Measurements from ENCODE around the gene RRAD. TPM values are rescaled to one million over a fixed set of nuclear protein-coding genes. Genes with fewer than 3 reads are reported as not detected.

Gene RRAD
- total and polyA plus RNA-seq, 4 donors, result 31.8 to 42.3 (median 35.7) TPM

DNA sequence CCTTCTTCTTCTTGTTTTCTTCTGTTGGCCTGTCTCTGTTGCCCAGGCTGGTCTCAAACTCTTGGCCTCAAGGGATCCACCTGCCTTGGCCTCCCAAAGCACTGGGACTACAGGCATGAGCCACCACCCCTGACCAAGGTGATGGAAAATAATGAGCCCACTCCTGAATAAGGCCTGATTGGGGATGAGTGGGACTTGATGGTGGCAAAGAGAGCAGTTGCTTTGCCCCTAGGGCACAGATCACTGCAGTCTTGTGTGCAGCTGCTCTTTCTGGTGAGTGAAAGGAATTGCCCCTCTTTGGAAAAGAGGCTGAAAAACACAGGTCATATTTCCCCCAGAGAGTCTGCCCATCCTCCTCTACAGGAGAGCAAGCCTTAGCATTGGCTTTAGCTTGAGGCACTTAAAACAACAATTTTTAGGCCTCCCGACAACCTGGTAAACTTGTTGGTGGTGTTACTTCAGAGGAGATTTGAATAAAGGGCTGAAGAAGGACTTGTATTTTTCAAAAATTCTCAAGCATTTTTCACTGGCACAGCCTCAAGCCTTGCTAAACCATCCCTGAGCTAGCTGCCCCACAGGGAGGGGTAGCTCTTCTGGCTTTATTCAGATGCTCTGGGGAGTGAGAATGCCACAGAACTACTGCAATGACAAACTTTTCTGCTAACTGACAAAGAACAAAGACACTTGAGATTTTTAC lies 51.1 kb downstream of the RRAD start:
- Histone ChIP-seq H3K4me1 (ENCODE audit: control insufficient read depth in 5 of 5, insufficient read depth in 5 of 5, low read length in 5 of 5) (peaks cover 0 to 9% (median 0%) of the 10 kb centered on the region in 5 donors), H3K4me3 (no peak overlapping the region), H3K27me3 (ENCODE audit: control insufficient read depth in 3 of 3, insufficient read depth in 3 of 3, low read length in 2 of 3) (no peaks in the 10 kb centered on the region), H3K27ac (ENCODE audit: low read depth in 1 of 2, low read length in 1 of 2) (peak overlapping the region in 1 of 2 donors; percentile 73), H3K36me3 (ENCODE audit: control insufficient read depth in 4 of 4, insufficient read depth in 4 of 4, low read length in 4 of 4) (no peaks in the 10 kb centered on the region), H3K9me3 (ENCODE audit: control insufficient read depth in 4 of 4, insufficient read depth in 3 of 4, low read length in 3 of 4) (no peaks in the 10 kb centered on the region), H3K9ac (ENCODE audit: insufficient read depth in 1 of 2, low read length in 2 of 2) (no peak overlapping the region)
- WGBS, 2 donors, result 49 to 68% methylated on average over 1 of the region's 1 CpG
- ATAC-seq (ENCODE audit: insufficient read depth, low FRiP score) (no peak), DNase-seq (peak in 2 of 3 donors; percentile 10 to 24)
- TF ChIP-seq CTCF (IDR thresholded peaks at IDR 0.05; ENCODE audit: control extremely low read depth, extremely low read depth), result no peak

DNA sequence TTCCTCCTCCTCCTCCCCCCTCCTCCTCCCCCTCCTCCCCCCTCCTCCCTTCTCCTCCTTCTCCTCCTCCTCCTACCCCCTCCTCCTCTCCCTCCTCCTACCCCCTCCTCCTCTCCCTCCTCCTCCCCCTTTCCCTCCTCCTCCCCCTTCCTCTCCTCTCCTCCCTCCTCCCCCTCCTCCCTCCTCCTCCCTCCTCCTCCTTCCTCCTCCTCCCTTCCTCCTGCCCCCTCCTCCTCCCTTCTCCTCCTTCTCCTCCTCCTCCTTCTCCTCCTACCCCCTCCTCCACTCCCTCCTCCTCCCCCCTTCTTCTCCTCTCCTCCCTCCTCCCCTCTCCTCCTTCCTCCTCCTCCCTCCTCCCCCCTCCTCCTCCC lies 51.7 kb downstream of the RRAD start:
- Histone ChIP-seq H3K27me3 (ENCODE audit: control insufficient read depth in 3 of 3, insufficient read depth in 3 of 3, low read length in 2 of 3) (no peaks in the 10 kb centered on the region), H3K36me3 (ENCODE audit: control insufficient read depth in 4 of 4, insufficient read depth in 4 of 4, low read length in 4 of 4) (no peaks in the 10 kb centered on the region), H3K9me3 (ENCODE audit: control insufficient read depth in 4 of 4, insufficient read depth in 3 of 4, low read length in 3 of 4) (no peaks in the 10 kb centered on the region), H3K27ac (ENCODE audit: low read depth in 1 of 2, low read length in 1 of 2) (no peak overlapping the region), H3K4me3 (no peak overlapping the region), H3K9ac (ENCODE audit: insufficient read depth in 1 of 2, low read length in 2 of 2) (no peak overlapping the region), H3K4me1 (ENCODE audit: control insufficient read depth in 5 of 5, insufficient read depth in 5 of 5, low read length in 5 of 5) (peaks cover 0 to 9% (median 0%) of the 10 kb centered on the region in 5 donors)
- ATAC-seq (ENCODE audit: insufficient read depth, low FRiP score) (no peak), DNase-seq (no peak)
- TF ChIP-seq CTCF (IDR thresholded peaks at IDR 0.05; ENCODE audit: control extremely low read depth, extremely low read depth), result no peak

DNA sequence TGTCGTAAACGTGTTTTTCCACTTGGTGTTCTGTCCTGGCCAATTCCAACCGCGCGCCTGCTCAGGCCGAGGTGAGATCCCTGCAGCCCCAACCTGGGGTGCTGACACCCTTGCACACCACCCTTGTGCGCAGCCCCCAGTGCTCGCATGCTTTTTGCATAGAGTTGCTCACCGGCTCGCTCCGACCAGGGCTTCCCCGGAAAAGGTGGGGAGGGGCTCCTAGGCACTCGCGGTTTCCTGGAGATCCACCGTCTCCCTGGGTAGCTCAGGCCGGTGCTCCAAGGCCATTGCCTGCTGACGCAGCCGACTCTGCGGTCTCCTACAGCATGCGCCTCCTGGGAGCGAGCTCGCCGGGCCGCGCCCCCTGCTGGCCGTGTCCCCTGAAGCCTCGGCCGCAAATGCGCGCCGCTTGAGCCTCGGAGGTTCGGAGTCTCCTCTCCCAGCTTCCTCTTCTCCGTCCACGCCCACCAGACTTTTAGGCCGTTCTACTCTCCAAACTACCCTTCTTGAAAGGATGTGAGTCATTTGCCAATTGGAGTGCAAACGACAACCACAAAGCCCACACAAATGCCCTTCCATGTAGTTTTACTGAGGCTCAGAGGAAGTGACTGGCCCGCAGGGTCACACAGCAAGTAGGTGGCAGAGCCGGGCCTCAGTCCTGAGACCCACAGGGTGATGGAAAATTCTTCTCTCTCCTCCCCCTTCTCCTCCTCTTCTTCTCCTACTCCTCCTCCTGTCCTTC lies 52.2 kb downstream of the RRAD start:
- Histone ChIP-seq H3K9ac (ENCODE audit: insufficient read depth in 1 of 2, low read length in 2 of 2) (no peak overlapping the region), H3K4me1 (ENCODE audit: control insufficient read depth in 5 of 5, insufficient read depth in 5 of 5, low read length in 5 of 5) (peaks cover 0 to 9% (median 0%) of the 10 kb centered on the region in 5 donors), H3K27ac (ENCODE audit: low read depth in 1 of 2, low read length in 1 of 2) (peak overlapping the region in 1 of 2 donors; percentile 34), H3K27me3 (ENCODE audit: control insufficient read depth in 3 of 3, insufficient read depth in 3 of 3, low read length in 2 of 3) (no peaks in the 10 kb centered on the region), H3K9me3 (ENCODE audit: control insufficient read depth in 4 of 4, insufficient read depth in 3 of 4, low read length in 3 of 4) (no peaks in the 10 kb centered on the region), H3K36me3 (ENCODE audit: control insufficient read depth in 4 of 4, insufficient read depth in 4 of 4, low read length in 4 of 4) (no peaks in the 10 kb centered on the region), H3K4me3 (no peak overlapping the region)
- DNase-seq (peak; percentile 79 to 88 (median 87)), ATAC-seq (ENCODE audit: insufficient read depth, low FRiP score) (peak; percentile 98)
- 3 to 4% methylated on average over 38 to 39 of the region's 39 CpGs for WGBS, 2 donors
- TF ChIP-seq CTCF (IDR thresholded peaks at IDR 0.05; ENCODE audit: control extremely low read depth, extremely low read depth), result peak; percentile 74
